Measurements from ENCODE around the gene MYEOV. TPM values are rescaled to one million over a fixed set of nuclear protein-coding genes. Genes with fewer than 3 reads are reported as not detected.
A peak's percentile ranks its signal among the peaks of the same experiment; 100 is the strongest.

The MYEOV gene
- total and polyA plus RNA-seq, 9 of the 15 experiments (the other 6 are each of a cell fraction or from before 2014, with no cell fraction given), result 10.2 to 133 (median 32.2) TPM

DNA sequence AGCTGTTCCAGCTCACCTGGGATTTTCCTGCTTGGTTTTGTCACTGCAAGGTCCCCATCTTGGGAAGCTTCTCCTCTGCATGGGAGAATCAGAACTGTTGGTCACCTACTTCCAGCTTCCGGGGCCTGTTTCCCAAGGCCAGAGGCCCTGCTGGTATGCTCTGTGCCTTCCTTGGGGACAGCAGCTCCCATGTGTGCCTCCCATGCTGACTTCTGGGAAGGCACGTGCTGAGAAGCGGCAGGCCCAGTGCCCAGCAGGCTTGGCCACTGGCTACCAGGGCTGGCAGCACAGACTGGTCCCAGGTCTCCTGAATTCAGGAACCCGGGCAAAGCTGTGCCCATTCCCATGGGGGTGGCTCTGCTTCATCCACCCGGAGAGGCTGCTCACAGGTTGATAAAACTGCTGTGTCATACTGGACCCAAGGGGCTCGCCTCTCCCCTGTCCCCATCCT lies 33.8 kb downstream of the MYEOV start:
- ChIA-PET CTCF (ENCODE audit: low intra/inter-chr PET ratio) (no interaction called here), POLR2A (interaction anchor here (0.8 kb wide), 2 partner anchors 27 to 167 kb away, joined by 3 to 4 read pairs; no protein-coding TSS in a partner anchor)
- WGBS (ENCODE audit: insufficient coverage, low coverage, missing lambda C conversion rate), result 58% methylated on average over 6 of the region's 6 CpGs
- ATAC-seq (no peak), FAIRE-seq (no peak), DNase-seq (ENCODE audit: extremely low read depth in 1 of 4, low spot score in 3 of 4) (no peak)
- TF ChIP-seq CCAR2 (IDR thresholded peaks at IDR 0.05; ENCODE audit: low read depth, low read length) (no peak), NFE2 (IDR thresholded peaks at IDR 0.05; ENCODE audit: low read depth) (peak; percentile 37; the same call in 1 of the 2 replicates), ILF3 (IDR thresholded peaks at IDR 0.05; ENCODE audit: borderline replicate concordance) (no peak)
- TF ChIP-seq, protein P1, sequence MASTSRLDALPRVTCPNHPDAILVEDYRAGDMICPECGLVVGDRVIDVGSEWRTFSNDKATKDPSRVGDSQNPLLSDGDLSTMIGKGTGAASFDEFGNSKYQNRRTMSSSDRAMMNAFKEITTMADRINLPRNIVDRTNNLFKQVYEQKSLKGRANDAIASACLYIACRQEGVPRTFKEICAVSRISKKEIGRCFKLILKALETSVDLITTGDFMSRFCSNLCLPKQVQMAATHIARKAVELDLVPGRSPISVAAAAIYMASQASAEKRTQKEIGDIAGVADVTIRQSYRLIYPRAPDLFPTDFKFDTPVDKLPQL (IDR thresholded peaks at IDR 0.05; ENCODE audit: extremely low read depth, insufficient read length), result no peak
- peaks cover 25% of the 10 kb centered on the region; the same call in 2 of the 3 replicates for H3K79me2 ChIP-seq (ENCODE audit: control insufficient read depth, insufficient read depth, low read length)
- intact Hi-C loops (cut with micrococcal nuclease) (no loop called here), in situ Hi-C loops (cut with MboI) (no loop called here)
- H3K4me3 ChIP-seq, result no peak overlapping the region
- no peak overlapping the region for H3K27ac ChIP-seq (ENCODE audit: extremely low read depth, low read depth, low read length)
- H3K4me2 ChIP-seq (ENCODE audit: insufficient read depth, low read length), result no peak overlapping the region
- H3K36me3 ChIP-seq (ENCODE audit: control insufficient read depth, insufficient read depth, low read length), result no peaks in the 10 kb centered on the region
- H3K9ac ChIP-seq (ENCODE audit: insufficient read depth in 1 of 2, low read depth in 2 of 2, low read length in 2 of 2), result no peak overlapping the region
- no peaks in the 10 kb centered on the region for H4K20me1 ChIP-seq (replicated peaks; ENCODE audit: control insufficient read depth, insufficient read depth, low read length)
- H2AFZ ChIP-seq (ENCODE audit: low read depth, low read length), result no peak overlapping the region
- no peaks in the 10 kb centered on the region for H3K9me1 ChIP-seq (ENCODE audit: control insufficient read depth, insufficient read depth, low read length)
- peaks cover 0 to 3% of the 10 kb centered on the region in 2 experiments; a peak in 2 of 5 replicates for H3K4me1 ChIP-seq (replicated peaks in 1 of 2; ENCODE audit: control insufficient read depth in 2 of 2, insufficient read depth in 2 of 2, low read length in 2 of 2)
- BruUV-seq (replicated peaks), result no TSS peak
- no peaks in the 10 kb centered on the region for H3K9me3 ChIP-seq (replicated peaks; ENCODE audit: control insufficient read depth, insufficient read depth, low read depth, low read length)
- no peaks in the 10 kb centered on the region; a peak in 1 of 5 replicates for H3K27me3 ChIP-seq (ENCODE audit: control insufficient read depth in 2 of 2, insufficient read depth in 2 of 2, low read length in 2 of 2)

DNA sequence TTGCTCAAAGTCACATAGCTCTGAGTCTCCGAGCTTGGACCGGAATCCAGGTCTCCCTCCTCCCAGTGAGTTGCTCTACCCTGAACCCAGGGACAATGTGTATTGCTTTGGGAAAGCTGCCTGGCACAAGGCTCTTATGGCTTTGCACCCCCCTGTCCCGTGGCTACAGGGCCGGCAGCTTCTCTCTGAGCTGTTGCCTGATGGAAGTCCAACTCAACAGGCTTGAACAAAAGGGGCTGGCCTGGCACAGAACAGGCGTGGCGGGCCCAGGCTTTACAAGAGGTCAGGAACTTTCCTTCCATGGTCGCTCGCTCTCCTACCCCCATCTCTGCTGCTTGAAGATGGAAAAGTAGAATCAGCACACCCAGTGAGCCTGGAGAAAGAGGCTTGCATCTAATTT lies 34.3 kb downstream of the MYEOV start:
- DNase-seq (ENCODE audit: extremely low read depth in 1 of 4, low spot score in 3 of 4) (no peak), FAIRE-seq (no peak), ATAC-seq (no peak)
- in situ Hi-C loops (cut with MboI) (no loop called here), intact Hi-C loops (cut with micrococcal nuclease) (no loop called here)
- Histone ChIP-seq H3K36me3 (ENCODE audit: control insufficient read depth, insufficient read depth, low read length) (no peaks in the 10 kb centered on the region), H3K4me3 (no peak overlapping the region), H3K9me1 (ENCODE audit: control insufficient read depth, insufficient read depth, low read length) (no peaks in the 10 kb centered on the region), H3K27me3 (ENCODE audit: control insufficient read depth in 2 of 2, insufficient read depth in 2 of 2, low read length in 2 of 2) (no peaks in the 10 kb centered on the region; a peak in 1 of 5 replicates), H3K9me3 (replicated peaks; ENCODE audit: control insufficient read depth, insufficient read depth, low read depth, low read length) (no peaks in the 10 kb centered on the region), H3K4me2 (ENCODE audit: insufficient read depth, low read length) (no peak overlapping the region), H3K27ac (ENCODE audit: extremely low read depth, low read depth, low read length) (no peak overlapping the region), H3K79me2 (ENCODE audit: control insufficient read depth, insufficient read depth, low read length) (peaks cover 24% of the 10 kb centered on the region; the same call in 2 of the 3 replicates), H3K4me1 (replicated peaks in 1 of 2; ENCODE audit: control insufficient read depth in 2 of 2, insufficient read depth in 2 of 2, low read length in 2 of 2) (peaks cover 0 to 3% of the 10 kb centered on the region in 2 experiments; a peak in 2 of 5 replicates), H3K9ac (ENCODE audit: insufficient read depth in 1 of 2, low read depth in 2 of 2, low read length in 2 of 2) (no peak overlapping the region), H4K20me1 (replicated peaks; ENCODE audit: control insufficient read depth, insufficient read depth, low read length) (no peaks in the 10 kb centered on the region), H2AFZ (ENCODE audit: low read depth, low read length) (no peak overlapping the region)
- ChIA-PET POLR2A (interaction anchor here (0.7 to 0.8 kb wide), 3 partner anchors 26 to 1070 kb away, joined by 3 to 4 read pairs (median 4); no protein-coding TSS in a partner anchor), CTCF (ENCODE audit: low intra/inter-chr PET ratio) (no interaction called here)
- 87% methylated on average over 8 of the region's 8 CpGs for WGBS (ENCODE audit: insufficient coverage, low coverage, missing lambda C conversion rate)
- BruUV-seq (replicated peaks), result no TSS peak
- TF ChIP-seq, protein P2, sequence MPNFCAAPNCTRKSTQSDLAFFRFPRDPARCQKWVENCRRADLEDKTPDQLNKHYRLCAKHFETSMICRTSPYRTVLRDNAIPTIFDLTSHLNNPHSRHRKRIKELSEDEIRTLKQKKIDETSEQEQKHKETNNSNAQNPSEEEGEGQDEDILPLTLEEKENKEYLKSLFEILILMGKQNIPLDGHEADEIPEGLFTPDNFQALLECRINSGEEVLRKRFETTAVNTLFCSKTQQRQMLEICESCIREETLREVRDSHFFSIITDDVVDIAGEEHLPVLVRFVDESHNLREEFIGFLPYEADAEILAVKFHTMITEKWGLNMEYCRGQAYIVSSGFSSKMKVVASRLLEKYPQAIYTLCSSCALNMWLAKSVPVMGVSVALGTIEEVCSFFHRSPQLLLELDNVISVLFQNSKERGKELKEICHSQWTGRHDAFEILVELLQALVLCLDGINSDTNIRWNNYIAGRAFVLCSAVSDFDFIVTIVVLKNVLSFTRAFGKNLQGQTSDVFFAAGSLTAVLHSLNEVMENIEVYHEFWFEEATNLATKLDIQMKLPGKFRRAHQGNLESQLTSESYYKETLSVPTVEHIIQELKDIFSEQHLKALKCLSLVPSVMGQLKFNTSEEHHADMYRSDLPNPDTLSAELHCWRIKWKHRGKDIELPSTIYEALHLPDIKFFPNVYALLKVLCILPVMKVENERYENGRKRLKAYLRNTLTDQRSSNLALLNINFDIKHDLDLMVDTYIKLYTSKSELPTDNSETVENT (CRISPR knock-in tag; IDR thresholded peaks at IDR 0.05), result no peak
- TF ChIP-seq SRSF9 (IDR thresholded peaks at IDR 0.05; ENCODE audit: borderline replicate concordance, low read depth, low read length), result no peak
- TF ChIP-seq, protein P3, sequence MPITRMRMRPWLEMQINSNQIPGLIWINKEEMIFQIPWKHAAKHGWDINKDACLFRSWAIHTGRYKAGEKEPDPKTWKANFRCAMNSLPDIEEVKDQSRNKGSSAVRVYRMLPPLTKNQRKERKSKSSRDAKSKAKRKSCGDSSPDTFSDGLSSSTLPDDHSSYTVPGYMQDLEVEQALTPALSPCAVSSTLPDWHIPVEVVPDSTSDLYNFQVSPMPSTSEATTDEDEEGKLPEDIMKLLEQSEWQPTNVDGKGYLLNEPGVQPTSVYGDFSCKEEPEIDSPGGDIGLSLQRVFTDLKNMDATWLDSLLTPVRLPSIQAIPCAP (CRISPR knock-in tag; IDR thresholded peaks at IDR 0.05; ENCODE audit: borderline replicate concordance), result no peak
- TF ChIP-seq EGR1 (conservative IDR thresholded peaks at IDR 0.05), result no peak
- no peak for TF ChIP-seq PCBP2 (IDR thresholded peaks at IDR 0.05; ENCODE audit: low read depth, low read length, poor library complexity, severe bottlenecking)

Measured in K562 (cell line).